Gastroesophageal sphincter (tissue), 3 donors: ENCODE measurements around the gene CLPTM1L.

Source experiments
- CTCF ChIP-seq, 4 experiments: fragments of 200-600 bp in 2 of 4; fragments of 450-650 bp in 2 of 4; sonication (generic) in 1 of 4; IDR thresholded peaks; one replicate each; pipeline ENCODE4 v1.5.1; 2017 to 2019; ENCODE audit warnings: antibody characterized with exemption in 4 of 4, mild to moderate bottlenecking in 2 of 4, moderate library complexity in 2 of 4
- EP300 ChIP-seq: sonication (generic); formaldehyde crosslinking; IDR thresholded peaks from one replicate; pipeline ENCODE4 v1.6.1; 2017; ENCODE audit warnings: antibody characterized with exemption, mild to moderate bottlenecking

- no peak for TF ChIP-seq CTCF (IDR thresholded peaks at IDR 0.05)
- TF ChIP-seq EP300: no peak
Measured at GRCh38 chr5:1325191-1325741, 19.6 kb downstream of the CLPTM1L start.
